ENCODE results near the gene RNF212. TPM values are rescaled to one million over a fixed set of nuclear protein-coding genes. Genes with fewer than 3 reads are reported as not detected.

The RNF212 gene
- total and polyA plus RNA-seq, 10 of the 15 experiments (the other 5 are each of a cell fraction or from before 2014, with no cell fraction given), result not detected

- TF ChIP-seq BCLAF1 (IDR thresholded peaks at IDR 0.05) (no peak), NRF1 (conservative IDR thresholded peaks at IDR 0.05; ENCODE audit: low read depth, low read length) (no peak), RCOR1 (conservative IDR thresholded peaks at IDR 0.05; ENCODE audit: low read depth, low read length) (no peak), NR2F1 (conservative IDR thresholded peaks at IDR 0.05) (no peak)
- TF ChIP-seq, protein P1, sequence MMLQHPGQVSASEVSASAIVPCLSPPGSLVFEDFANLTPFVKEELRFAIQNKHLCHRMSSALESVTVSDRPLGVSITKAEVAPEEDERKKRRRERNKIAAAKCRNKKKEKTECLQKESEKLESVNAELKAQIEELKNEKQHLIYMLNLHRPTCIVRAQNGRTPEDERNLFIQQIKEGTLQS (IDR thresholded peaks at IDR 0.05; ENCODE audit: borderline replicate concordance, extremely low read depth, low read depth, low read length), result no peak
Measured at GRCh38 chr4:1112174-1112820, 1.1 kb downstream of the RNF212 start (continued).

DNA sequence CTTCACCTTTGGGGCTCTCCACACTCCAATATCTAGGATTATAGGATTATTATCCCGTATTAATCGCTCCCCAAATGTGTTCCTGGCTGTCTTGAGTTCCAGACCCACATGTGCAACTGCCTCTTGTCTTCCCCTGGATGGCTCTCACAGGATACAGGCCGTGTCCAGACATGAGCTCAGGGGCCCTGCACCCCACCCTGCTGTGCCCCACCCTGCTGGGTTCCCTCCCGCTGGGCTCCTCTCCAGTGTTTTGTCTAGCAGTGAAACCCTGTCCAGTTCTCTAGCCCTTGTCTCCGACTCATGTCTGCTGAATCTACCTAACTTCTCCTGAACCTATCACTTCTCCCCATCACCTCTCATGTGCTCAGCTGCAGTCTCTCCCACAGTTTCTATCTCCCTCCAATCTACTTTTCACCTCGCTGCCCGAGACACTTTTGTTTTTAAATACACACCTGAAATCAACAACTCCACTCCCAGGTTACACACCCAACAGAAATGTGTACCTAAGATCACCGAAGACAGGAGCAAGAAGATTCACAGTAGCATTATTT is 2.0 kb downstream of the RNF212 start:
- H3K79me2 ChIP-seq (ENCODE audit: control insufficient read depth, insufficient read depth, low read length), result no peaks in the 10 kb centered on the region
- peaks cover 2% of the 10 kb centered on the region in 2 experiments; a peak in 1 of 4 replicates for H3K27me3 ChIP-seq (replicated peaks in 1 of 2; ENCODE audit: control insufficient read depth in 2 of 2, insufficient read depth in 2 of 2, low read length in 1 of 2)
- no peak overlapping the region for H2AFZ ChIP-seq (ENCODE audit: control insufficient read depth, low read depth, low read length)
- TF ChIP-seq USF1 (IDR thresholded peaks at IDR 0.05; ENCODE audit: borderline replicate concordance, extremely low read length, insufficient read depth, low read depth, low read length) (no peak), CEBPZ (IDR thresholded peaks at IDR 0.05; ENCODE audit: low read depth, low read length) (no peak), RUNX3 (IDR thresholded peaks at IDR 0.05; ENCODE audit: low read length) (no peak), MTA2 (IDR thresholded peaks at IDR 0.05; ENCODE audit: low read depth) (no peak), CBX5 (IDR thresholded peaks at IDR 0.05; ENCODE audit: low read depth) (no peak), BCL3 (IDR thresholded peaks at IDR 0.05; ENCODE audit: borderline replicate concordance, insufficient read depth, low read depth, low read length, poor library complexity, severe bottlenecking) (no peak), RB1 (IDR thresholded peaks at IDR 0.05; ENCODE audit: borderline replicate concordance) (no peak)
- RAD21 ChIA-PET (ENCODE audit: unreplicated experiment), result no interaction called here
- POLR2A ChIA-PET, result no interaction called here
- BruUV-seq (replicated peaks), result no TSS peak
- CTCF ChIA-PET, result no interaction called here
- intact Hi-C loops (cut with micrococcal nuclease; ENCODE audit: unreplicated experiment) (no loop called here), in situ Hi-C loops (cut with MboI) (no loop called here)
- no peaks in the 10 kb centered on the region for H3K9me3 ChIP-seq (replicated peaks; ENCODE audit: control insufficient read depth, insufficient read depth, low read length)
- no peaks in the 10 kb centered on the region for H3K36me3 ChIP-seq (ENCODE audit: control insufficient read depth in 2 of 2, insufficient read depth in 2 of 2, low read length in 1 of 2)
- no peaks in the 10 kb centered on the region for H3K4me1 ChIP-seq (ENCODE audit: control insufficient read depth, insufficient read depth, low read length)
- H3K4me3 ChIP-seq, result no peak overlapping the region
- ATAC-seq (no peak), FAIRE-seq (no peak), DNase-seq (ENCODE audit: low read depth, low spot score) (no peak)
- no peaks in the 10 kb centered on the region for H4K20me1 ChIP-seq (ENCODE audit: control insufficient read depth, insufficient read depth)
- no peak overlapping the region for H3K9ac ChIP-seq (ENCODE audit: control insufficient read depth, insufficient read depth, low read length)
- H3K4me2 ChIP-seq (ENCODE audit: control insufficient read depth, insufficient read depth), result no peak overlapping the region
- H3K27ac ChIP-seq (ENCODE audit: control insufficient read depth, insufficient read depth), result no peak overlapping the region
- 8% methylated on average over 7 of the region's 8 CpGs for WGBS (ENCODE audit: insufficient coverage, insufficient replicate concordance, low lambda C conversion rate, missing lambda C conversion rate)
- SMC1A ChIA-PET (ENCODE audit: uncharacterized antibody, unreplicated experiment), result no interaction called here

Data from GM12878 (cell line).